GM12891 (cell line): Measurements from ENCODE around the gene NMS.

Experiments
- POLR2A ChIP-seq: IDR thresholded peaks from 2 replicates; pipeline ENCODE4 v1.6.1; 2011; ENCODE audit warnings: low read depth, low read length, control low read depth
- TAF1 ChIP-seq: IDR thresholded peaks from 2 replicates; pipeline ENCODE4 v1.6.1; 2011; ENCODE audit warnings: low read depth, low read length, control low read depth

- TF ChIP-seq POLR2A (no peak), TAF1 (no peak)
Measured at GRCh38 chr2:100451734-100452133, 18.5 kb upstream of the NMS start.
